Left ventricle myocardium inferior (tissue), 1 donor: ENCODE results near the gene RELCH. TPM values are rescaled to one million over a fixed set of nuclear protein-coding genes. Genes with fewer than 3 reads are reported as not detected.

Experiments
- DNase-seq: peaks from one replicate; pipeline ENCODE4 v3.0.0-alpha.2; 2020
- H3K27ac ChIP-seq: fragments of 200-600 bp; replicated peaks from 2 replicates; pipeline ENCODE4 v1.8.0; 2021
- H3K27me3 ChIP-seq: fragments of 200-600 bp; 2 replicates; pipeline ENCODE4 v1.8.0; 2021; ENCODE audit warnings: low read depth
- H3K36me3 ChIP-seq: fragments of 200-600 bp; 2 replicates; pipeline ENCODE4 v1.8.0; 2021
- H3K4me1 ChIP-seq: fragments of 200-600 bp; 2 replicates; pipeline ENCODE4 v1.8.0; 2021
- H3K4me3 ChIP-seq: fragments of 200-600 bp; 2 replicates; pipeline ENCODE4 v1.8.0; 2021; ENCODE audit warnings: mild to moderate bottlenecking, moderate library complexity
- H3K9me3 ChIP-seq: fragments of 200-600 bp; replicated peaks from 2 replicates; pipeline ENCODE4 v1.8.0; 2021
- intact Hi-C: fragments of 100-400 bp; cut with micrococcal nuclease; formaldehyde crosslinking; loops from one replicate; pipeline ENCODE4 v1.11.0; 2022
- total RNA-seq: library from RNA; stranded (reverse); fragmentation: NEBNext Ultra II Directional; extraction: Animal tissue kit (Norgen Biotek cat#: 25700); gene quantifications from one replicate; pipeline ENCODE4 v1.2.1, GENCODE V29; 2021
- TF ChIP-seq, protein P1 (sequence below): fragments of 200-600 bp; IDR thresholded peaks from 2 replicates; pipeline ENCODE4 v1.8.0; 2021; ENCODE audit warnings: antibody characterized with exemption, mild to moderate bottlenecking, borderline replicate concordance
- donor health status: DM: no; HTN: yes; CAD: no; lungs with severe emphysema.

The RELCH gene
- total RNA-seq, 1 donor from 2014 or later, result 15.5 TPM

DNA sequence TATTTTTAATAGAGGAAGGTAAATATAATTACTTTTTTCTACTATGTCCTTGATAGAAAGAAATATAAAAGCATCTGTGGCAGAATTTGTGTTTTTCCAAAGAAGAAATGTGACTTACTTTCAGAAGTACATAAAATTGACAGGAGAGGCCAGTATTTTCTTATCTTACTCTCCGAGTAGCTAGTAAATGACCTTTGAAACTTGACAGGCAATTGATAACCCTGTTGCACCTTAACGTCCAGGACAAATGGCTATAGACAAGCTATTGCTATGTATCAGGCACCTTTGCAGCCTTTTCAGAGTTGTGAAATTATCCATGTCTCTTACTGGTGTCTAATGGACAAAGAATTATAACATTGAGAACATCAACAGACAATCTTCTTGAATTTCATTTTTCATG lies 75.0 kb downstream of the RELCH start:
- Histone ChIP-seq H3K4me1 (no peaks in the 10 kb centered on the region), H3K9me3 (no peaks in the 10 kb centered on the region), H3K36me3 (peaks cover 93% of the 10 kb centered on the region), H3K4me3 (no peak overlapping the region), H3K27ac (no peak overlapping the region), H3K27me3 (no peaks in the 10 kb centered on the region)
- no peak for DNase-seq
- intact Hi-C loops, result no loop called here
- TF ChIP-seq, protein P1, sequence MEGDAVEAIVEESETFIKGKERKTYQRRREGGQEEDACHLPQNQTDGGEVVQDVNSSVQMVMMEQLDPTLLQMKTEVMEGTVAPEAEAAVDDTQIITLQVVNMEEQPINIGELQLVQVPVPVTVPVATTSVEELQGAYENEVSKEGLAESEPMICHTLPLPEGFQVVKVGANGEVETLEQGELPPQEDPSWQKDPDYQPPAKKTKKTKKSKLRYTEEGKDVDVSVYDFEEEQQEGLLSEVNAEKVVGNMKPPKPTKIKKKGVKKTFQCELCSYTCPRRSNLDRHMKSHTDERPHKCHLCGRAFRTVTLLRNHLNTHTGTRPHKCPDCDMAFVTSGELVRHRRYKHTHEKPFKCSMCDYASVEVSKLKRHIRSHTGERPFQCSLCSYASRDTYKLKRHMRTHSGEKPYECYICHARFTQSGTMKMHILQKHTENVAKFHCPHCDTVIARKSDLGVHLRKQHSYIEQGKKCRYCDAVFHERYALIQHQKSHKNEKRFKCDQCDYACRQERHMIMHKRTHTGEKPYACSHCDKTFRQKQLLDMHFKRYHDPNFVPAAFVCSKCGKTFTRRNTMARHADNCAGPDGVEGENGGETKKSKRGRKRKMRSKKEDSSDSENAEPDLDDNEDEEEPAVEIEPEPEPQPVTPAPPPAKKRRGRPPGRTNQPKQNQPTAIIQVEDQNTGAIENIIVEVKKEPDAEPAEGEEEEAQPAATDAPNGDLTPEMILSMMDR, result no peak

DNA sequence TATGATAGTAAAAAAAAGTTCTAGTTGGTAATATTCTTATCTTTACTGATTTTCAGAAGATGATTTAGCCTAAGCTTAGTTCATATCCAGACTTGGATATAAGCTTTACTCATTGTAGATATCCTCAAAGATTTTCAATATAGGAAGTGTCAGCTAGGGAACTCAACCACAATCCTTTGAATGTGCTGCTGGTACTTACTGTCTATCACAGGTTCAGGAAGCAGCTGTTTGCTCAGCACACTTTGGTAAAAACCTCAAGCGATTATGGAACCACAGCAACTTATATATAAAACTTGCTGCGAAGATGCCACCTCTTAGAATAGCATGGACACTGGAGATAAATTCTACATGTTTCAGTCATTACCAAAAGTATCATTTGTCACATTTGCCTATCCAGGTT lies 77.9 kb downstream of the RELCH start:
- intact Hi-C loops, result no loop called here
- no peak for DNase-seq

DNA sequence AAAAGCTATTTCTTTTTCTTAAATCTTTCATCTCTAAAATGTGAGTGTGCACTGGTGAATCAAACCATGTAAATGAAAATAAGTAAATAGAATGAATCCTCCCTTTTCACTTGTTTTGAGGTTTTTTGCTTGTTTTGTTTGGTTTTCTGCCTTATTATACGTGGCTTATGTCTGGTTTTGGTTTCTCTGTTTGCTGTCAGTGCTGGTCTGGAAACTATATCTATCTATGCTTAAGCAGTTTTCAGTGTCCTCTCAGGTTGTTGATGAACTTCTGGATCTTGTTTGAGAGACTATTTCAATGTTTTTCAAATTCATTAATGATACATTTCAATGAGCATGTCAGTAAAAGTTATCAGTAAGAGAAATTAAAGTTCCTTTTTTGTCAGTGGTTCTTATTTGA lies 90.0 kb downstream of the RELCH start:
- peaks cover 35% of the 10 kb centered on the region for H3K36me3 ChIP-seq
- H3K4me1 ChIP-seq, result peaks cover 19% of the 10 kb centered on the region

More for the DNA sequence above, 77.9 kb downstream of the RELCH start:
- Histone ChIP-seq H3K36me3 (peaks cover 81% of the 10 kb centered on the region), H3K4me1 (no peaks in the 10 kb centered on the region), H3K27ac (no peak overlapping the region), H3K27me3 (no peaks in the 10 kb centered on the region), H3K9me3 (no peaks in the 10 kb centered on the region), H3K4me3 (no peak overlapping the region)
- TF ChIP-seq, protein P1, result no peak

DNA sequence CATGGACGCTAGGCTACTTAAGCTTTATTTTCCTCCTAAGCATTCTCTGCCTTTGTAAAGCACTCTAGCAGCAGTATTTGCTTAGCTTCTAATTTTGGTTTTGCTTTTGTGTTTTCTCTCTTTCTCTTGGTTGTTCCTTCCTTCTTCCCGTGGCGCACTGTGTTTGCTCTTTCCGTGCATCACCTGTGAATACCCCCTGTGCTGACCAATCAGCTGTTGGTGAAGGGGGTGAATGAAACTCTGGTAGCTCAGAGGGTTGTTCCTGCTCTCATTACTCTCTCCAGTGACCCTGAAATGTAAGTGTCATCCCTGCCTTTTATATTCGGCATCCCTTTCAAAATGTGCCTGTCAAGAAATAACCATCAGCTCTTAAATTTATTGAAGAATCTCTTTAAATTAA lies 92.5 kb downstream of the RELCH start:
- TF ChIP-seq, protein P1, result no peak
- no peak overlapping the region for H3K27ac ChIP-seq
- peaks cover 30% of the 10 kb centered on the region for H3K4me1 ChIP-seq
- H3K27me3 ChIP-seq, result no peaks in the 10 kb centered on the region
- peaks cover 39% of the 10 kb centered on the region for H3K36me3 ChIP-seq
- no peak overlapping the region for H3K4me3 ChIP-seq
- no peak for DNase-seq
- no peaks in the 10 kb centered on the region for H3K9me3 ChIP-seq
- intact Hi-C loops, result no loop called here

More for the DNA sequence above, 90.0 kb downstream of the RELCH start:
- intact Hi-C loops, result no loop called here
- Histone ChIP-seq H3K4me3 (no peak overlapping the region), H3K9me3 (no peaks in the 10 kb centered on the region), H3K27me3 (no peaks in the 10 kb centered on the region), H3K27ac (no peak overlapping the region)
- TF ChIP-seq, protein P1, result no peak
- DNase-seq, result no peak

DNA sequence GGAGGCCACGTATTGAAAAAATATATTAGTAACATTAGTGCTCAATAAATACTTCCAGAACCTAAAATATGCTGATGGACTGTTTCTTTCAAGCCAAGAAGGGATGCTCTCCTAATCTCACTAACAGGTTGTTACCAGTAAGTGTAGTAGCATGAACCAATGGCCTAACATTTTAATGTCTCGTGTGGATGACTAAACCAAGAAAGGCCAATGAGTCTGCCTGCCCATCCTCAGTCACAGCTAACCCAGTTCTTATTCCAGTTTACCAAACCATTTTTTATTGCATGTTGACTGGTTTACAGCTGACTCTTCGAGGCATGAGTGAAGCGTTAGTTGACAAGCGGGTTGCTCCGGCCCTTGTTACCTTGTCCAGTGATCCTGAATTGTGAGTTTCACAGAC lies 93.0 kb downstream of the RELCH start:
- intact Hi-C loops, result no loop called here
- Histone ChIP-seq H3K4me1 (peaks cover 30% of the 10 kb centered on the region), H3K27me3 (no peaks in the 10 kb centered on the region), H3K27ac (no peak overlapping the region), H3K36me3 (peaks cover 34% of the 10 kb centered on the region), H3K9me3 (no peaks in the 10 kb centered on the region), H3K4me3 (no peak overlapping the region)
- TF ChIP-seq, protein P1, result no peak
- DNase-seq, result no peak

DNA sequence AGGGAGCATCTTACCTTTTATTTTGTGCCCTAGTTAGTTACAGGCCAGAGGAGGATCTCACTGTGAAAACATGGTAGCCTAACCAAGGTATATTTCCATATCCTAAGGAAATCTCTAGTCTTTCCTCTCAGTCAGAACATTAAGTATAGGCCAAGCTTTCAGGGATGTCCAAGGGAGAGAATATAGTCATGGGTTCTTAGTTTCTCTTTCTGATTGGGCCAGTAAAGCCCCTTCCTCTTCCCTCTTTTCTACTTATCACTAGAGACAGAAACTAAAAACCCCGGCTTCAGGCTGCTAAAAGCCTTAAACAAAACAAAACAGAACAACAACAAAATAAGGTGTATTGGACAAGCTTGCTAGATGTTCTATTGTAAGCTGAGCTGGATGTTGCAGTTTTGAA lies 93.7 kb downstream of the RELCH start:
- no peak overlapping the region for H3K4me3 ChIP-seq
- H3K36me3 ChIP-seq, result peaks cover 30% of the 10 kb centered on the region
- H3K4me1 ChIP-seq, result peaks cover 30% of the 10 kb centered on the region
- no peaks in the 10 kb centered on the region for H3K9me3 ChIP-seq
- no peaks in the 10 kb centered on the region for H3K27me3 ChIP-seq
- intact Hi-C loops, result no loop called here
- peak overlapping the region; percentile 1 for H3K27ac ChIP-seq
- DNase-seq, result no peak
- TF ChIP-seq, protein P1, result no peak
